ENCODE measurements around the gene APP. TPM values are rescaled to one million over a fixed set of nuclear protein-coding genes. Genes with fewer than 3 reads are reported as not detected.

Gene APP
- total and polyA plus RNA-seq, 10 of the 15 experiments (the other 5 are each of a cell fraction or from before 2014, with no cell fraction given), result 8.8 to 94.9 (median 51.0) TPM

- Histone ChIP-seq H3K9me3 (replicated peaks; ENCODE audit: control insufficient read depth, insufficient read depth, low read length) (no peaks in the 10 kb centered on the region), H3K9ac (ENCODE audit: control insufficient read depth, insufficient read depth, low read length) (no peak overlapping the region), H4K20me1 (ENCODE audit: control insufficient read depth, insufficient read depth) (no peaks in the 10 kb centered on the region), H3K27ac (ENCODE audit: control insufficient read depth, insufficient read depth) (no peak overlapping the region), H3K4me3 (no peak overlapping the region), H3K79me2 (ENCODE audit: control insufficient read depth, insufficient read depth, low read length) (no peaks in the 10 kb centered on the region), H3K36me3 (ENCODE audit: control insufficient read depth in 2 of 2, insufficient read depth in 2 of 2, low read length in 1 of 2) (no peaks in the 10 kb centered on the region), H3K4me1 (ENCODE audit: control insufficient read depth, insufficient read depth, low read length) (no peaks in the 10 kb centered on the region), H3K27me3 (replicated peaks in 1 of 2; ENCODE audit: control insufficient read depth in 2 of 2, insufficient read depth in 2 of 2, low read length in 1 of 2) (no peaks in the 10 kb centered on the region), H2AFZ (ENCODE audit: control insufficient read depth, low read depth, low read length) (no peak overlapping the region), H3K4me2 (ENCODE audit: control insufficient read depth, insufficient read depth) (no peak overlapping the region)
- POLR2A ChIA-PET, result no interaction called here
- 0% methylated on average over 1 of the region's 1 CpG for WGBS (ENCODE audit: insufficient coverage, insufficient replicate concordance, low lambda C conversion rate, missing lambda C conversion rate)
- DNase-seq (ENCODE audit: low read depth, low spot score) (no peak), ATAC-seq (no peak), FAIRE-seq (no peak)
- in situ Hi-C loops (cut with MboI) (no loop called here), intact Hi-C loops (cut with micrococcal nuclease; ENCODE audit: unreplicated experiment) (no loop called here)
- RAD21 ChIA-PET (ENCODE audit: unreplicated experiment), result no interaction called here
- no peak for TF ChIP-seq NRF1 (conservative IDR thresholded peaks at IDR 0.05; ENCODE audit: low read depth, low read length)
- no peak for TF ChIP-seq STAT1 (conservative IDR thresholded peaks at IDR 0.05)
- TF ChIP-seq SPI1 (IDR thresholded peaks at IDR 0.05; ENCODE audit: borderline replicate concordance, insufficient read depth, low read depth, low read length), result no peak
- no peak for TF ChIP-seq IKZF2 (IDR thresholded peaks at IDR 0.05)
- TF ChIP-seq NR2C1 (IDR thresholded peaks at IDR 0.05), result no peak
- CTCF ChIA-PET, result no interaction called here
- BruUV-seq (replicated peaks), result no TSS peak
- SMC1A ChIA-PET (ENCODE audit: uncharacterized antibody, unreplicated experiment), result interaction anchor here (0.6 kb wide), 1 partner anchor 63 kb away, joined by 3 read pairs; no protein-coding TSS in a partner anchor
These were observed 303.5 kb downstream of the APP start for GRCh38 chr21:25867061-25867460.

GRCh38 chr21:25863747-25864146, 306.8 kb downstream of the APP start:
- 33% methylated on average over 4 of the region's 4 CpGs for WGBS (ENCODE audit: insufficient coverage, insufficient replicate concordance, low lambda C conversion rate, missing lambda C conversion rate)
- ChIA-PET SMC1A (ENCODE audit: uncharacterized antibody, unreplicated experiment) (no interaction called here), RAD21 (ENCODE audit: unreplicated experiment) (no interaction called here), POLR2A (no interaction called here), CTCF (no interaction called here)
- Histone ChIP-seq H3K4me2 (ENCODE audit: control insufficient read depth, insufficient read depth) (no peak overlapping the region), H3K9me3 (replicated peaks; ENCODE audit: control insufficient read depth, insufficient read depth, low read length) (no peaks in the 10 kb centered on the region), H3K9ac (ENCODE audit: control insufficient read depth, insufficient read depth, low read length) (no peak overlapping the region), H3K4me1 (ENCODE audit: control insufficient read depth, insufficient read depth, low read length) (no peaks in the 10 kb centered on the region), H3K79me2 (ENCODE audit: control insufficient read depth, insufficient read depth, low read length) (no peaks in the 10 kb centered on the region), H3K27ac (ENCODE audit: control insufficient read depth, insufficient read depth) (no peak overlapping the region), H2AFZ (ENCODE audit: control insufficient read depth, low read depth, low read length) (no peak overlapping the region), H4K20me1 (ENCODE audit: control insufficient read depth, insufficient read depth) (no peaks in the 10 kb centered on the region), H3K27me3 (replicated peaks in 1 of 2; ENCODE audit: control insufficient read depth in 2 of 2, insufficient read depth in 2 of 2, low read length in 1 of 2) (no peaks in the 10 kb centered on the region), H3K4me3 (no peak overlapping the region), H3K36me3 (ENCODE audit: control insufficient read depth in 2 of 2, insufficient read depth in 2 of 2, low read length in 1 of 2) (no peaks in the 10 kb centered on the region)
- BruUV-seq (replicated peaks), result no TSS peak
- FAIRE-seq (no peak), ATAC-seq (no peak), DNase-seq (ENCODE audit: low read depth, low spot score) (no peak)
- TF ChIP-seq EGR1 (IDR thresholded peaks at IDR 0.05; ENCODE audit: borderline replicate concordance in 1 of 2, low read depth in 2 of 2, low read length in 2 of 2) (no peak), KAT2A (conservative IDR thresholded peaks at IDR 0.05; ENCODE audit: control insufficient read depth, low read depth, low read length) (no peak), USF1 (IDR thresholded peaks at IDR 0.05; ENCODE audit: borderline replicate concordance, extremely low read length, insufficient read depth, low read depth, low read length) (no peak), FOXM1 (IDR thresholded peaks at IDR 0.05; ENCODE audit: low read depth, low read length) (no peak), RCOR1 (conservative IDR thresholded peaks at IDR 0.05; ENCODE audit: low read depth, low read length) (no peak), PKNOX1 (IDR thresholded peaks at IDR 0.05) (no peak), GABPA (IDR thresholded peaks at IDR 0.05; ENCODE audit: low read depth) (no peak), RB1 (IDR thresholded peaks at IDR 0.05; ENCODE audit: borderline replicate concordance) (no peak), MEF2A (IDR thresholded peaks at IDR 0.05; ENCODE audit: insufficient read depth, low read depth, low read length) (no peak), POLR2A (IDR thresholded peaks at IDR 0.05; ENCODE audit: low read depth, low read length) (no peak)
- in situ Hi-C loops (cut with MboI) (loop anchor here (5.0 kb wide), 1 partner anchor 256 kb away; the partner anchor contains the start of gene MRPL39), intact Hi-C loops (cut with micrococcal nuclease; ENCODE audit: unreplicated experiment) (no loop called here)

Measured in GM12878 (cell line).